GM18907 (cell line): ENCODE results near the gene GPR179.

Experiments used
- ATAC-seq: cut with Tn5 transposase; IDR thresholded peaks from one replicate; pipeline ENCODE4 v1.9.1; 2021; ENCODE audit warnings: mild to moderate bottlenecking, moderate library complexity; ENCODE audit not compliant: unreplicated experiment

Gene GPR179

DNA sequence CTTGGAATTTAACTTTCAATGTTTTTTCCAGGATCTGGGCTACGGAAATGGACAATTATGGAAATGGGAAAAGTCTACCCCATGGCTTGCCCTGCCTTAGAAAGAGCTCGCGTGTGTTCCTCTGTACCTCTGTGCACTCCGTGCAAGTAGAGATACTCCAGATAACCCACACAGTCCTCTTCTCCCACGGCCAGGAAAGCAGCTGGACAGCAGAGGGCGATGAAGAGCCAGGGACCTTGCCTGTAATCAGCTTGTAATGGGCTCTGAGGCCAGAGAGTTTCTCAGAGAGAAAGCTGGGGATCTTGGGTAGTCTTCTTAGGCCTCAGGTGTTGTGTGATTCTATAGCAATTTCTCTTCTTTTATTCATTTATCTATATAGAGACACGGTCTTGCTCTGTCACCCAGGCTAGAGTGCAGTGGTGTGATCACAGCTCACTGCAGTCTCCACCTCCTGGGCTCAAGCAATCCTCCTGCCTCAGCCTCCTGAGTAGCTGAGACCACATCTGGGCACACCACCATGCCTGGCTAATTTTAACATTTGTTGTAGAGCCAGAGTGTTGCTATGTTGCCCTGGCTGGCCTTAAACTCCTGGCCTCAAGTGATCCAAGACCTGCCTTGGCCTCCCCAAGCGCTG, 5.5 kb upstream of the GPR179 start:
- no peak for ATAC-seq

DNA sequence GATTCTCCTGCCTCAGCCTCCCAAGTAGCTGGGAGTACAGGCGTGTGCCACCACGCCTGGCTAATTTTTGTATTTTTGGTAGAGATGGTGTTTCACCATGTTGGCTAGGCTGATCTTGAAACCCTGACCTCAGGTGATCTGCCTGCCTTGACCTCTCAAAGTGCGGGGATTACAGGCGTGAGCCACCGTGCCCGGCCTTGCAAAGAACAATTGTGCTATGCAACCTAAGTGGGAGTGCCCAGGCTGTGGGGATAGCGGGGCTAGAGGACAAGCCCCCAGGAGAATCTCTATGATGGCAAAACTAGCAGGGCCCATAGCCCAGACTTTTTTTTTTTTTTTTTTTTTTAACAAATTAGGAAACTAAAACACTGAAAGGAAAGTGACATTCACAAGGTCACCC, 2.0 kb upstream of the GPR179 start:
- no peak for ATAC-seq

DNA sequence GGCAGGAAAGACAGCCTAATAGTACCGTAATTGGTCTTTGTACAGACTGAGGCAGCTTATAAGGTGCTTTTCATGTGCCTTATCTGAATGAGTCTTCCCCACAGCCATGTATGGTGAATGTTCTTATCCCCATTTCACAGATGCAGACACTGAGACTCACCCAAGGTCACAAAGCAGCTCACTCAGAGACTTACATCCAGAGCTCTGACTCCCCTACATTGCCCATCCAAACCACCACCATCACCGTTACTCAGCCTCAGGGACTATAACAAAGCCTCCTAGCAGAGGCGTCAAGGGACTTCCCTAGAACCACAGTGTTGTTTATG, 627 bp upstream of the GPR179 start:
- no peak for ATAC-seq

DNA sequence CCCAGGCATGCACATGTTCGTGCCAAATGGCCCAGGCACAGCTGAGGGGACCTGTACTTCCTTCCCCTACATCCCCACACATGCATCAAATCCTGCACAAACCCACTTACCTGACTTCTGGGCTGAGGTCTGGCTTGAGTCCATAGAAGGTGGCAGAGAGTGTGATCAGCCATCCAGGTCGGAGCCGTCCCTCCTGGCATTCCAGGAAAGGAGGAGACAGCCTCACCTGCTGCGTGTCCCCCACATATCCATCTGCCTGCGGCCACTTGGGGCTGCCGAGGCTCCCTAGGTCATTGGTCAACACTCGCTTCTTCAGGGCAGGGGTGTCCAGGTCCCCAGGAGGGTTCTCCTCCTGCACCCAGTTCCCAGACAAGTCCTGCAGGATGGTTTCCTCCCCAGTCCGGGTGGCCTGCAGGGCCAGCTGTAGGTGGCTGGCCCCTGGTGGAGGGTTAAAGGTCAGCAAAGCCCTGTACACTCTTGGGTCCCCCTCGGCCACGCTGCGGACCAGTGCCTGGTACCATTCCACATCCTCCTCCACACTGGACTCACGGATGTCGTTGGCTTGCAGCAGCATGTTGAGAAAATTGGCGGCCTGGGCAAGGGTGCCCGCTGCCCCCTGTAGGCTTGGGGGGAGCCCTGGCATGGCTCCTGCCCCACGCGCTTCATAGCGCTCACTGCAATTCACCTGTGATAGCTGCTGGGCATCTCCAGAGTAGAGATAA, 709 bp downstream of the GPR179 start:
- no peak for ATAC-seq

DNA sequence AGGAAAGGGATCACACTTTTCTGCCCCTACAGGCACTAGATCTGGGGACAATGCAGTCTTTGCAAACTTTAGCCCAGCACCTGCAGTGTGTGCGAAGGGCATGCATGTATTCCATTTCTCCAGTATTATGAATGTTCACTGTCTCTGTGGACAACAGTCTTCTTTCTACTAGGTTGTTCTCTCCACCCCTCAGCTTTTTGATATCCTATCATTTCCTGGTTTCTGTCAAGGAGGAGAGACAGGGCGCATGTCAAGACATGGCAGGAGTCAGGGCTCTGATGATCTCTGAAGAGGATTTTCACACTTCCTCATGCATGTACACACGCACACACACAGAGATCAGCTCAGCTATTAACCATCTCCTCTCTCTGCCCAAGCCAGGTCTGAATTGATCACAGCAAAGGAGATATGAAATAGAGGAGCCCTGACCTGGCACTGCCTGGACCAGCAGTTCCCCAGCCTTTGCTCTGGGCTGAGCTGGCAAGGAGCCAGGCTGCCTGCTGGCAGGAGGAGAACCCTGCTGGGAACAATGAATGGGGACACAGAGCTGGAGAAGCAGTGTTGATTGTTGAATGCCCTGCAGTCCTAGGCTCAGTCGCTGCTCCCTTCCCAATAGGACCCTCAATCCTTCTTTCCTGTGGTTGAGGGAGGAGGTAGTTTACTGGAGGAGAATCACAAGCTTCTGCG, 2.6 kb downstream of the GPR179 start:
- no peak for ATAC-seq

DNA sequence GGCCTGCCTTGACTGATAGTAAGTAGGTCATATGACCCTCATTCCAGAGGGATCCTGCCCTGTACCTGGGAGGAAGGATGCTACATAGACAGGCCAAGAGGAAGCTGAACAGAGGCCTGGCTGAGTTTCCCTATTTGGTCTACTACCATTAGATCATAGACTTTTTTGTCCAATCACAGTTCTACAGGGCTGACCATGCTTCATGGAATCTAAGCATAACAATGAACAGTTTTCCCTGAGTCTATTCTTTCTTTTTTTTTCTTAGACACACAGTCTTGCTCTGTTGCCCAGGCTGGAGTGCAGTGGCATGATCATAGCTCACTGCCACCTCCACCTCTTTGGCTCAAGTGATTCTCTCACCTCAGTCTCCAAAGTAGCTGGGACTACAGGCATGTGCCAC, 3.9 kb downstream of the GPR179 start:
- ATAC-seq = no peak

DNA sequence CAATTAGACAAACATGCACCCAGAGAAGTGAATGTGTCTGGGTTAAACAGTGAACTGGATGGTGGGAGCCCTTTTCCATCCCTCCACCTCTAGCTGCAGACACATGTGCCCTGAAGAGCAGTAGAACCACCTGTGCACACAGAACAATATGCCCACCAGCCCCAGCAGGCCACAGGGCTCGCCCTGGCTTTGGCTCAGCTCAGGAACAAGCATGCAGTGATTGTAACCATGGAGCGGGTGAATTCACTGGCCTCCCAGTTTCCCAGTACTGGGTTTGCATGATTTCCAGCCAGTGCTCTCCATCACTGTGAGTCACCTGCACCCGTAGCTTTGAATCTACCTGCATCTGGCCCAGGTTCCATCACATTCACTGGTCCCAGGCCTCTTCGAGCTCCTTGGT, 5.2 kb downstream of the GPR179 start:
- no peak for ATAC-seq

DNA sequence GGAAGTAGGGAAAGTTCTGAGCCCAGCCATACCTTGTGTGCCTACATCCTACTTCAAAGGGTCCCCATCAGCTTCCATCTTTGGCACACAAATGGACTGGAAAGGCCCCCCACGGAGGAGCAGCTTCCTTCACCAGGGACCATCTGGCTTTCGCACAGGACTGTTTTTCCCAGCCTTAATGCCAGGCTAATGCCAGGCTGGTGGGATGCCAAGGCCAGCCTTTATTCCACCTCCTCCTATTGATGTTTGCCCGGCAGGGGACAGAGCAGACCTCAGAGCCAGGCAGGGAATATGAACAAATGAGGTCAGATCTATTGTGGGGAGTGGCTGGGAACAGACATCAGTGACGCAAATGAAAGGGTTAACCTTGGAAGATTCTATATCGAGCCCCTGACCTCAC, 5.7 kb downstream of the GPR179 start:
- no peak for ATAC-seq

DNA sequence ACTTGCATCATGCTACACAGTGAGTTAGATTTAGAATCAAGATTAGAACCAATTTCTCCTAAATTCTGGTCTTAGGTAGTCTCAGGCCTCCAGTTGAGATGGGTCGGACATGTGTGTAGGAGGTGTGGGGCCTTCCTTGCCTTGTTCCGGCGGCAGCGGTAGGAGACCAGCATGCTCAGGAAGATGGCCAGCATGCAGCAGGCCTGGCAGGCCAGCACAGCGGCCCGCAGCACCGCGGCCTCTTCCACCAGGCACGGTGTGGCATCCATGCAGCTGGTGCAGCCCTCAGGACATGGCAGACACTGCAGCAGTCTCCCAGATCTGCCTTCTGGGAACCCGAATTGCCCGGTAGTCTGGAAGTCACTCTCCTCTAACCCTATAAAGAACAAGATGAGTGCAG, 6.9 kb downstream of the GPR179 start:
- no peak for ATAC-seq

DNA sequence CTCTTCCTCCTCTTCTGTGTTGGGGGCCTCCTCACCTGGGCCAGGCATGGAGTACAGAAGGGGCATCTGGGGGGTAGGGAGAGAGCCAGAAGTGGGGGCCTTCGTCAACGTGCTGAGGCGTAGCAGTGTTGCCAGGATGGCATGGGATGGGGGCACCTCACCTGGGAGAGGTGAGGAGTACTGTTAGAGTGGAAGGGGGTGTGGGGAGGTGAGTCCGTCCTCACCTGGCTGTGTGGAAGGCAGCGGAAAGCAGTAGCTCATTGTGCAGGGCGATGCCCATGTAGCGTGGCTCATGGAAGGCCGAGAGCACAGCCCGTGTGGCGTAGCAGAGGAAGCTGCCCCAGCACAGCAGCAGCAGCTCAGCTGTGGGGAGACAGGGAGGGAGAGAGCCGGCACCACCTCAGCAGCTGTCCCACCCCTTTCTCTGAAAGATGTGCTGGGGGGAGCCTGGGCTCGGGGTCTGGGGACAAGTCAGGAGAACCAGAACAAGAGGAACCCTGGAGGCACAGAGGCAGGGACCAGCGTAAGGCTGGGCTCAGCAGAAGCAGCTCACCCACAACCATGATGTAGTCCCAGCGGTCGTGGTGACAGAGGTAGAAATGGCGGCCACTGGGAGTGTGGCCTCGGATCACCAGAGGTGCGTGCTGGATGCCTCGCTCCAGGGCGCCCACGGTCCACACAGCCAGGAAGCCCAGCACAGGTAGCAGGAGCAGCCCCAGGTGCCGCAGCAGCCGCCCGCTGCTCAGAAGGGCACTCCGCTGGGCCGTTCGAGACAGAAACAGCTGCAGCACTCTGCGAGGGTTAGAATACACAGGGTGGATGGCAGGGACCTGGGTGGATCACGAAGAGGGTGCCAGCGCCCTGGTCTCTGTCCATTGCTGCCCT, 9.0 kb downstream of the GPR179 start:
- ATAC-seq = no peak

DNA sequence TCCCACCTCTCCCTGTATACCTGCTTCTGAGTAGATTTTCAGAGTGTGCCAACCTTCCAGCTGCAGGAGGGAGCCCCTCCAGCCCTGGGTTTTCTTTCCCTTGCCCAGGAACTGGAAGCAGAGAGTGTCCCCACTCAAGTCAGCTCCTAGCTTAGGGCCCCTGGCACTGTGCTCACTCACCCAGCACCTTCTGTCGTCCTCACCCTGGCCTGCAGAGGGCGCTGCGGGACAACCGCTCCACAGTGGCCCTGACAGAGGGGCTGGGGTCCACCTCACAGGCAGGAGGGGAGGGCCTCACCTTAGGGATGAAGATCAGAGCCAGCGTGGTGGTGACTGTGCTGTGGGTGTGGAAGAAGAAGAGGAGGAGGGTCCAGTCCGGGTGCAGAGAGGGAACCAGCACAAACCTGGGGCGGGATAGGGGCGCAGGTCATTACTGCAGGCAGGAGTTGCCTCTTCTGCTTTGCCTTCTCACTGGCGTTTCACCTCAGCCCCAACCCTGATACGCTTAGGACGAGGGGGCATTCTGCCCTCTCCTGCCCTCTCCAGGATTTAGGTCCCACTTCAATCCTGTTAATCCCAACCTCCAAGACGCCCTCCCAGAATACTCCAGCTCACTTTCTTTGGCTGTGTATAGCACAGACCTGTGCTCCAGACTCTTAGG, 10.0 kb downstream of the GPR179 start:
- ATAC-seq = no peak

DNA sequence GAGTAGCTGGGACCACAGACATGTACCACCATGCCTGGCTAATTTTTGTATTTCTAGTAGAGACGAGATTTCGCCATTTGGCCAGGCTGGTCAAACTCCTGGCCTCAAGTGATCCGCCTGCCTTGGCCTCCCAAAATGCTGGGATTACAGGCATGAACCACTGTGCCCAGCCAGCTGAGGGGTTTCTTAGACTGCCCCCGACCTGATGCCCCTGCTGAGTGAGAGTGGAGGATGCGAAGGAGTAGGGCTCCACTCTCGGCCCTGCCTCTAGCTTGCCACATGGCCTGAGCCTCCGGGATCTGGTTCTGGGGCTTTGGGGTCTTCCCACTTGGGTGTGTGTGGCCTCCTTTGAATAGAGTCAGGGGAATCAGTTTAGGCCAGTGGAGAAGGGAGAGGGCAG, 11.0 kb downstream of the GPR179 start:
- no peak for ATAC-seq

DNA sequence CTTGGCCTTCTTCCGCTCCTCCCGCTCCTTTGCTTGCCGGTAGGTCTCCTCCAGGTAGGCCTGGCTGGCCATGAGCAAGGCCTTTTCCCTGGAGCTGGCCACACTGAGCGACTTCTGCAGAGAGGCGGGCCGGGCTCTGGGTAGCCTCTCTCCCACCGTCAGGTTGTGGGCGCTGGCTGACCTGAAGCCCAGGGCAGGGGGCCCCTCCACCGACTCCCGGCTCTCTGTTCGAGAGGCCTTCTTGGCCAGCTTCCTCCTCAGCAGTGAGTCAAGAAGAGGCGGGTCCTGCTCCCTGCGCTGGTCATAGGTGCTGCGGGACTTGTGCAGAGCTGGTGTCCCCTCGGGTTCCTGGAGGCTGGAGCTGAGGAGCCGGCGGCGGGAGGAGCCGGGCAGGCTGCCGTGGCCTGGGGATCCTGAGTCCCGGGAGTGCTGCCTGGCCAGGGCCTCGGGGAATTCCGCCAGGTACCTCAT, 12.8 kb downstream of the GPR179 start:
- no peak for ATAC-seq

DNA sequence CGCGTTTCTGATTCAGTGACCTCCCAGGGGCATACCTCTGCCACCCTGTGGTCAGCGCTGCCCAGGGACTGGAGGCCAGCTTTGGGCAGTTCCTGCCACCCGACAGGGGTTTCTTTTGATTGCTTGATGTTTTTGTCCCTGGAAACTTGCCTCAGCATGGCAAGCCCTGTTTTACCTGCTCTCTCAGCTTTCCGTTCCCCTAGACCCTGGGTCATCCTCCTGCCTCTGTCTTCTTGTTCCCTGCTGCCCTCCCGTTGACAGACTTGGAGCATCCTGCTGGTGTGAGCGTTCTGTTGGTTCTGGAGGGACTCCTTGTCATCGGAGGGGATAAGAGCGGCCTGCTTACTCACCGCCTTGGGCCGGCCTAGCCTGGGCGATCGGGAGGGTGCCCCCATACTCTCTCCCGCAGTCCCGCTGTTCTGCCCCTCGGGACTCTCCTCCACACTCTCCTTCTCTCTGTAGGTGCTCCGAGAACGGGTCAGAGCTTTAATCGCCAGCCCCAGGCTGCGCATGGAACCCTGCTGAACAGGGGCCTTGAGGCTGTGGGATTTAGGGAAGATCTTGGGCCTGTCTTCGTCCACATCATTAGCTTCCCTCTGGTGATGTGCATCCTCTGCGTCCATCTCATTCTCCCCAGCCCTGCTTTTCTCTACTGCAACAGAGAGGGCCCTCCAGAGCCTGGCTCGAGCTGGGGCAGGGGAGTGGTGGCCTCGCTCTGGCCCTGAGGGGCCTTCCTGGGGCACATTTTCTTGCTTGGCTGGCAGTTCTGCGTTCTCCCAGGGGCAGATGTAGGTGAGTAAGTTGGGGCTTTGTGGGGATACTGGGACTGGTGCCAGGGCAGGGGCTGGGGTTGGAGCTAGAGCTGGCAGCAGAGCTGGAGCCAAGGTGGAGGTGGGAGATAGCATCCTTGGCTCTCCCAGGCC, 13.7 kb downstream of the GPR179 start:
- no peak for ATAC-seq

DNA sequence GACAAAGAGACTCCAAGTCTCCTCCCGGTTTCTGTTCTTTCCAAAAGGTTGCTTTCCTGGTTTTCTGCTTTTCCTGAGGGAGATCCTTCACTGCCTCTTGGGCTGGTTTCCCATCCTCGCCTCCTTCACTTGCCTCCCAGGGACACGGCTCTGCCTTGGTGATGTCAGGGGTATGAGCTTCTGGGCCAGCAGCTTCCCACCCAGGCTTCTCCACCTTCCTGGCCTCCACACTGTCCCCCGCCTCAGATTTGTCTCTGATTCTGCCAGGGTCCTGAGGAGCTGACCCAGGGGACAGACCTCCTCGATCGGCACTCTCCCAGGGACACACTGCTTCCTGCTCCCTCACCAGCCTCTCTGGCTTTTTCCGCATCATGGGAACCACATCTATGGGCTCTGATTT, 14.5 kb downstream of the GPR179 start:
- ATAC-seq = no peak

DNA sequence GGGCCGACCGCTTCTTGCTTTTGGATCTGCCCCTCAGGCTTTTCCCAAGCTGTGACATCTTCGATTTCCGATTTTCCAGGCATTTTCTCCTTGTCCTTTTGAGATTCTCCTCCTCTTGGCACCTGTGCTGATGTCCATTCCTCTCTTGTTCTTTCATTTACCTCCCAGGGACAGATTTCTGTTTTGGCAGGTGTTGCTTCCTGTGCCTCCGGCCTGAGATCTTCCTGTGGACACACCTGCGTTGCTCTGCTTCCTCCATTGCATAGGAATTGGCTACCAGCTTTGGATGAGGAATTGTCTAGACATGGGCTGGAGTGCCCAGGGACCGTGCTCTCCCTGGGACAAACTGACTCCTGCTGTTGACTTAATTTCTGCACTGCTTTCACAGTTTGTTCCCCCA, 15.1 kb downstream of the GPR179 start:
- no peak for ATAC-seq

DNA sequence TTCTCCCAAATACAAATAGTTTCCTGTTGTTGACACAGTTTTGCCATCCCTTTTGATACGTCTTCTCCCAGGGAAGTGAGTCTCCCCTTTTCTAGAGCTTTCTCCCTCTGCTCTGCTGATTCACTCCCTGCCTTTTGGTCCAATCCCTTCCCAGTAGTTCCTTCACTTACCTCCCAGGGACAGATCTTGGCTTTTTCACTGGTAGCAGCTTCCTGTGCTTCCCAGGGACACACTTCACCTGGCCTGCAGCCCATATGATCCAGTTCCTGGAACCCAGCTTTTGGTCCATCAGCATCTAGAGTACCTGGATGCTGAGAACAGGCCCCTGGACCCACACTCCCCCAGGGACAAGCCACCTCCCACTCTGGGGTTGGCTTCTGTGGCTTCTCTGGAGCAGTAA, 15.8 kb downstream of the GPR179 start:
- ATAC-seq = no peak

DNA sequence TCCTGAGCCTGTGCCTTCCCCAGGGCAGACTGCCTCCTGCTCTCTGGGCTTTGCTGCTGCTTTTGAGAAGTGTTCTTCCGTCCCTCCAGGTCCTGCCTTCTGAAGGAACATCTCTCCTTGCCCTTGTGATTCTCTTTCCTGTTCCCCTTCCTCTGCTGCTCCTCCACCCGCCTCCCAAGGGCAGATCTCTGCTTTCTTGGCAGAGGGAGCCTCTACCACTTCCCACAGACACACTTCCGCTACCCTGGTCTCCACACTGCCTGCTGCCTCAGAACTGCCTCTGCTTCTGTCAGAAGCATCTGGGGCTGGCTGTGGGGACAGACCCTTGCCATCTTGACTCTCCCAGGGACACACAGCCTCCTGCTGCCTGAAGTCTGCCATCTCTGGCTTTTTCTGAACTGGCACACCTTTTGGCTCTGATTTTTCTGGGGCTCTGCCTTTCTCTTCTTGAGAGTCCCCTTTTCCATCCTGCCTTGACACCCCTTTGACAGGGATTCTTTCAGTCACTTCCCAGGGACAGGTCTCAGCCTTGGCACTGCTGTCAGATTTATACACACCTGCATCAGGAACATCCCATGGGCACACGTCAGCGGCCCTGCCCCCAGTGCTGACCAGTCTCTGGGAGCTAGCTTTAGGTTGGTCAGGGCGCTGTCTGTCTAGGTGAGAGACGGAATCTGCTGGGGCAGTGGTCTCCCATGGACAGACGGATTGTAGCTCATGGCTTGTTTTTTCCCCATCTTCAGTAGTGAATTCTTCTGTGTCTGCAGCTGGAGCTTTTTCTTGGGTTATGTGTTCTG, 16.6 kb downstream of the GPR179 start:
- ATAC-seq = no peak
